ENCODE data around the gene INHBB. TPM values are rescaled to one million over a fixed set of nuclear protein-coding genes. Genes with fewer than 3 reads are reported as not detected.

INHBB gene
- total RNA-seq, 4 donors from 2014 or later: 12.3 to 27.5 (median 23.6) TPM

DNA sequence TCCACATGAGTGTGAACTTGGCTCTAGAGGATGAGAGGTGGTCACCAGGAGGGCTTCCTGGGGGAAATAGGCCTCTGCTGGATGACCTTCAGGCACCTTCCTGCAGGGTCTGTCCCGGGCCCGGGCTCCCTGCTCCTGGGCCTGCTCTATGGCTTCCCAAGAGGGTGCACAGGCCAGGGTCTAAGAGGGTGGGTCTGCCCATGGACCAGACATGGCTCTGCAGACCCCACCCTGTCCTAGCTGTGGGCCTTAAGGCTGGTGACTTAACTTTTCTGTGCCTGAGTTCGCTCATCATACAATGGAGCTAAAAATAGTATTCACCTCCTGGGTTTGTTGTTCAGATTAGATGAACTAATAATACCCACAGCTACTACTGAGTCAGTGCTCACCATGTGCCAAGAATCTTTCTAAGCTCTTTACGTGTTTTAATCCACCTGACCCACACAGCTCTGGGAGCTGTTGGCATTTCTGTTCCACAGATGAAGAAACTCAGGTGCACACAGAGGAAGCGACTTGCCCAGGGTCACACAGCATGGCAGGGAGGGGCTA is 14.4 kb downstream of the INHBB start:
- Histone ChIP-seq H3K27me3 (no peaks in the 10 kb centered on the region), H3K36me3 (no peaks in the 10 kb centered on the region), H3K9me3 (no peaks in the 10 kb centered on the region), H3K27ac (no peak overlapping the region), H3K4me1 (no peaks in the 10 kb centered on the region), H3K4me3 (replicated peaks in 1 of 3) (no peak overlapping the region)
- no peak for TF ChIP-seq POLR2A (IDR thresholded peaks at IDR 0.05)
- TF ChIP-seq, protein P1, sequence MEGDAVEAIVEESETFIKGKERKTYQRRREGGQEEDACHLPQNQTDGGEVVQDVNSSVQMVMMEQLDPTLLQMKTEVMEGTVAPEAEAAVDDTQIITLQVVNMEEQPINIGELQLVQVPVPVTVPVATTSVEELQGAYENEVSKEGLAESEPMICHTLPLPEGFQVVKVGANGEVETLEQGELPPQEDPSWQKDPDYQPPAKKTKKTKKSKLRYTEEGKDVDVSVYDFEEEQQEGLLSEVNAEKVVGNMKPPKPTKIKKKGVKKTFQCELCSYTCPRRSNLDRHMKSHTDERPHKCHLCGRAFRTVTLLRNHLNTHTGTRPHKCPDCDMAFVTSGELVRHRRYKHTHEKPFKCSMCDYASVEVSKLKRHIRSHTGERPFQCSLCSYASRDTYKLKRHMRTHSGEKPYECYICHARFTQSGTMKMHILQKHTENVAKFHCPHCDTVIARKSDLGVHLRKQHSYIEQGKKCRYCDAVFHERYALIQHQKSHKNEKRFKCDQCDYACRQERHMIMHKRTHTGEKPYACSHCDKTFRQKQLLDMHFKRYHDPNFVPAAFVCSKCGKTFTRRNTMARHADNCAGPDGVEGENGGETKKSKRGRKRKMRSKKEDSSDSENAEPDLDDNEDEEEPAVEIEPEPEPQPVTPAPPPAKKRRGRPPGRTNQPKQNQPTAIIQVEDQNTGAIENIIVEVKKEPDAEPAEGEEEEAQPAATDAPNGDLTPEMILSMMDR (IDR thresholded peaks at IDR 0.05): no peak
- intact Hi-C loops (cut with DNase I): no loop called here
- 85 to 93% methylated on average over 3 of the region's 5 CpGs for WGBS, 2 donors
- DNase-seq: no peak

DNA sequence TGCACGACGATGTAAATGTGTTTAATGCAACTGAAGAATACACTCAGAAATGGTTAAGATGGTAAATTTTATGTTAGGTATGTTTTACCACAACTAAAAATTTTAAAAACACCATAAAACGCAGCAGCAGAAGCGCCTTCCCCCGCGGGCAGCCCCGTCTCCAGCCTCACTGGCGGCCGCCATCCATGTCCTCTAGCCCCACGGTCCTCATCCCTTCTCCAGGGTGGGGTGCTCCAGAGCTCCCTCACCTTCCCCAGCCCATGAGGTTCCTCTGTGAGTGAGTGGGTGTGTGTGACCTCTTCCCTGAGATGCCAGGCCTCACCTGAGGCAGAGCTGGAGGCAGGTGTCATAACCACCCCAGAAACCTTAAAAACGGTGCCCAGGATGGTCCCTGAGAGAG is 17.0 kb downstream of the INHBB start:
- intact Hi-C loops (cut with DNase I): no loop called here

DNA sequence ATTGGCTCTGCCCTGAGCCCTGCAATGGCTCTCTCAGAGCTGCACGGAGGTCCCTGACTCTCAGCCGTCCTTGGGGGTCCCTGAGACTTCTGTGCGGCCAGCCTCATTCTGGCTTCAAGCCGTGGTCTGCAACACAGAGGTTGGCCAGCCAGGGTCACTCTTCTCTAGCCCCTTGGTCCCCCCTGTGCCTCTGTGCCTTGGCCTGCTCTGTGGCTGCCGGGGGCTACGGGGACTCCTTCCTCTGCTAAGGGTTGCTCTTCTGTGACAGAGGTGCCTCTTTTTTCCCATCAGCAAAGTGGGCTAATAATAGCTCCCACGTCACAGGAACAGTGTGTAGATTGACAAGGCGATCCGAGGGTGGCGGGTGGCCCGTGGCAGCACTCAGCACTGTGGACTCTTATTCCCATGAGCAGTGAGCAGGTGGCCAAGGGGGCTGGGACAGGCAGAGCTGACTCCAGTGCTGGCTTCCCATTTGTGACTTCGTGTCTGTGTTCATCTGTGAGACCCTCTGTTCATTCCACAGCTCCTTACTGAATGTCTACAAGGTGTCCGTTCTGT is 19.4 kb downstream of the INHBB start:
- no peak for TF ChIP-seq POLR2A (IDR thresholded peaks at IDR 0.05)
- TF ChIP-seq, protein P1 (IDR thresholded peaks at IDR 0.05): no peak
- no peaks in the 10 kb centered on the region for H3K27me3 ChIP-seq
- no peak for DNase-seq
- no peaks in the 10 kb centered on the region for H3K9me3 ChIP-seq
- no peak overlapping the region for H3K4me3 ChIP-seq (replicated peaks in 1 of 3)
- no peak overlapping the region for H3K27ac ChIP-seq
- intact Hi-C loops (cut with DNase I): no loop called here
- H3K4me1 ChIP-seq: no peaks in the 10 kb centered on the region
- no peaks in the 10 kb centered on the region for H3K36me3 ChIP-seq
- WGBS, 2 donors: 78 to 86% methylated on average over 12 of the region's 13 CpGs

More for the DNA sequence above, 17.0 kb downstream of the INHBB start:
- no peak for DNase-seq
- Histone ChIP-seq H3K4me1 (no peaks in the 10 kb centered on the region), H3K9me3 (no peaks in the 10 kb centered on the region), H3K27me3 (no peaks in the 10 kb centered on the region), H3K27ac (no peak overlapping the region), H3K4me3 (replicated peaks in 1 of 3) (no peak overlapping the region), H3K36me3 (no peaks in the 10 kb centered on the region)
- TF ChIP-seq, protein P1 (IDR thresholded peaks at IDR 0.05): no peak
- TF ChIP-seq POLR2A (IDR thresholded peaks at IDR 0.05): no peak
- 91 to 95% methylated on average over 11 of the region's 11 CpGs for WGBS, 2 donors

DNA sequence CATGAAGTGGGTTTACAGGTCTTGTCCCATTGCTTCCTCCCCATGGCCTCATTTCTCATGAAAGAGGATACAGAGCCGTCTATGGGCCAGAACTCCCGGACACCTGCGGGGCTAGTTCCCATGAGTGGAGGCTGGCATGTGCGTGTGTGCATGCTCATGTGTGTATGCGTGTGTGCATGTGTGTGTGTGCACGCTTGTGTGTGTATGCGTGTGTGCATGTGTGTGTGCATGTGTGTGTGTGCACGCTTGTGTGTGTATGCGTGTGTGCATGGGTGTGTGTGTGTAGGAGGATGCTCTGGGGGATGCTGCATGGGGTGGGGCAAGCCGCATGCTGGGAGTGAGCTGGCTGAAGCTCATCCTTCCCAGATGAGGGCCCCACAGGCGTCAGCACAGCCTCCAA is 20.8 kb downstream of the INHBB start:
- Histone ChIP-seq H3K27me3 (no peaks in the 10 kb centered on the region), H3K4me1 (no peaks in the 10 kb centered on the region), H3K27ac (no peak overlapping the region), H3K9me3 (no peaks in the 10 kb centered on the region), H3K36me3 (no peaks in the 10 kb centered on the region), H3K4me3 (replicated peaks in 1 of 3) (no peak overlapping the region)
- WGBS, 2 donors: 87 to 92% methylated on average over 10 of the region's 11 CpGs
- DNase-seq: no peak
- intact Hi-C loops (cut with DNase I): no loop called here
- TF ChIP-seq POLR2A (IDR thresholded peaks at IDR 0.05): no peak
- TF ChIP-seq, protein P1 (IDR thresholded peaks at IDR 0.05): no peak

DNA sequence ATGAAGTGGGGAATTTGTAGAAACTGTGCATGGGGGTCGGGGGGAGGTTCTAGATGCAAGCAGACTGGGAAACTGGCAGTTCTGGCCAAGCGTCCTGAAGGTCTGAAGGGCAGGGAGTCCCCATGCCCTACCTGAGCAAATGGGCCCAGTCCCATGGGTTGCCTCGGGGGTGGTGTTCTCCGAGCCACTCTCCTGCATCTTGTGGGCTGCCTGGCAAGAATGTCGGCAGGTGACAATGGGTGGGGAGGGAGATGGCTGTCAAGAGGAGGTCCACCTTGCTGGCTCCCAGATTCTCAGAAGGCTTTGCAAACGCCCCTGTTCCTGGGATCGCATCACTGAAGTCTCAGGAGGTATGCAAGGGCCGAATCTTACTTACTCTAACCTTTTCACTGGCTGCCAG is 21.3 kb downstream of the INHBB start:
- DNase-seq: no peak
- WGBS, 2 donors: 59 to 76% methylated on average over 8 of the region's 8 CpGs
- no peak for TF ChIP-seq POLR2A (IDR thresholded peaks at IDR 0.05)
- TF ChIP-seq, protein P1 (IDR thresholded peaks at IDR 0.05): no peak
- intact Hi-C loops (cut with DNase I): no loop called here
- H3K9me3 ChIP-seq: no peaks in the 10 kb centered on the region
- H3K27ac ChIP-seq: no peak overlapping the region
- H3K4me1 ChIP-seq: no peaks in the 10 kb centered on the region
- no peaks in the 10 kb centered on the region for H3K36me3 ChIP-seq
- H3K4me3 ChIP-seq (replicated peaks in 1 of 3): no peak overlapping the region
- H3K27me3 ChIP-seq: no peaks in the 10 kb centered on the region

All from thyroid gland (tissue), 4 donors.